HG03045 (cell line): ENCODE measurements around the gene B3GALT4.

Source experiments
- ATAC-seq: cut with Tn5 transposase; IDR thresholded peaks from one replicate; pipeline ENCODE4 v1.9.1; 2021; ENCODE audit warnings: mild to moderate bottlenecking, moderate library complexity; ENCODE audit not compliant: unreplicated experiment

B3GALT4 gene

GRCh38 chr6:33314943-33315792 is 38.2 kb downstream of the B3GALT4 start:
- no peak for ATAC-seq

- ATAC-seq = no peak
These were observed 39.1 kb downstream of the B3GALT4 start for GRCh38 chr6:33315793-33316602.

GRCh38 chr6:33316603-33317418 is 39.9 kb downstream of the B3GALT4 start:
- no peak for ATAC-seq

- no peak for ATAC-seq
These were observed 40.4 kb downstream of the B3GALT4 start for GRCh38 chr6:33317419-33317668.

GRCh38 chr6:33317669-33318425 is 40.9 kb downstream of the B3GALT4 start, which contains the start of gene ZBTB22:
ZBTB22 (minus strand) TSS chr6:33317744; CDS start chr6:33316916, 828 bp downstream.
- peak; percentile 48 for ATAC-seq

GRCh38 chr6:33318426-33319073 is 41.6 kb downstream of the B3GALT4 start:
- no peak for ATAC-seq

GRCh38 chr6:33319939-33320314 is 43.0 kb downstream of the B3GALT4 start:
- no peak for ATAC-seq

- ATAC-seq = no peak
These were observed 43.6 kb downstream of the B3GALT4 start for GRCh38 chr6:33320315-33321181.

- ATAC-seq = no peak
These were observed 44.3 kb downstream of the B3GALT4 start for GRCh38 chr6:33321227-33321626.

GRCh38 chr6:33323623-33323948 is 46.7 kb downstream of the B3GALT4 start:
- ATAC-seq = peak; percentile 11

- no peak for ATAC-seq
These were observed 47.2 kb downstream of the B3GALT4 start for GRCh38 chr6:33324125-33324524.
